GM19438 (cell line): ENCODE measurements around the gene MOK.

Experiments used
- ATAC-seq: cut with Tn5 transposase; IDR thresholded peaks from one replicate; pipeline ENCODE4 v1.9.1; 2021; ENCODE audit warnings: low read depth; ENCODE audit not compliant: unreplicated experiment

The MOK gene

DNA sequence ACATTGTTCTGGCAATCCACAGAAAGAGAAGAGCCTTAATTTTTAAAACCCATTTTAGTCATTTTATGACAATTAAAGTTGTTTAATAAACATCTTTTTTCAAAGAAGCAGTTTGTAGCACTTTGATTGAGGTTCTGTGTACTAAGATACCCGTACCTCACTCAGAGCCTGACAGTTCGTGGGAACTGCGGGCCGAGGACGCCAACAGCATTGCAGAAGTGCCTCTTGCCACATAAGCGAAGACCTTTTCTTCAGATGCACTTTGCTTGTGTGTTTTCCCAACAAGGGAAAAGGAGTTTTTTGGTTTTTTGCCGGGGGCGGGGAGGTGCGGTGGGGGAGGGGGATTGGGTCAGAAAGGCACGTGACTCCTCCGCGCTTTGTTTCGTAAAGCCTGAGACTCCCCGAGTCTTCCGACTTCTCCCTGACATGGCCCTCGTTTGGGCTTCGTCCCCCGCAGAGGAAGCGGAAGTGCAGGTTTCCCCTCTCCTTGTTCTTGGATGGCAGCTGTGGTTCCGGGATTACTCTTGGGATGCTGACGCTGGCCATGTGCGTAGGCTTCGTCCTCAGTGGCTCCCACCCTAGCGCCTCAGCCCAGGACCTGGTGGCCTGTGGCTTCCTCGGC is 94.4 kb downstream of the MOK start:
- ATAC-seq: no peak

DNA sequence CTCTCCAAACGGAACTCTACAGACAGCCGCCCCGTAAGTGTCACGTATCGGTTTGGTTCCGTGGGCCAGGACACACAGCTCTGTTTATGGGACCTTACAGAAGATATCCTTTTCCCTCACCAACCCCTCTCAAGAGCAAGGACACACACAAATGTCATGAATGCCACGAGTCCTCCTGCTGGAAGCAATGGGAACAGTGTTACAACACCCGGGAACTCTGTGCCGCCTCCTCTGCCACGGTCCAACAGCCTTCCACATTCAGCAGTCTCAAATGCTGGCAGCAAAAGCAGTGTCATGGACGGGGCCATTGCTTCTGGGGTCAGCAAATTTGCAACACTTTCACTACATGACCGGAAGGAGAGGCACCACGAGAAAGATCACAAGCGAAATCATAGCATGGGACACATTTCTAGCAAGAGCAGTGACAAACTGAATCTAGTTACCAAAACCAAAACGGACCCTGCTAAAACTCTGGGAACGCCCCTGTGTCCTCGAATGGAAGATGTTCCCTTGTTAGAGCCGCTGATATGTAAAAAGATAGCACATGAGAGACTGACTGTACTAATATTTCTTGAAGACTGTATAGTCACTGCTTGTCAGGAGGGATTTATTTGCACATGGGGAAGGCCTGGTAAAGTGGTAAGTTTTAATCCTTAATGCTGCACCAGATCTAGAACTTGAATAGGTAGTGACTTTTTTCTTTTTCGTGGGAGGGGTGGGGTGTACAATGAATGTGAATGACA is 95.6 kb downstream of the MOK start:
- ATAC-seq: no peak

DNA sequence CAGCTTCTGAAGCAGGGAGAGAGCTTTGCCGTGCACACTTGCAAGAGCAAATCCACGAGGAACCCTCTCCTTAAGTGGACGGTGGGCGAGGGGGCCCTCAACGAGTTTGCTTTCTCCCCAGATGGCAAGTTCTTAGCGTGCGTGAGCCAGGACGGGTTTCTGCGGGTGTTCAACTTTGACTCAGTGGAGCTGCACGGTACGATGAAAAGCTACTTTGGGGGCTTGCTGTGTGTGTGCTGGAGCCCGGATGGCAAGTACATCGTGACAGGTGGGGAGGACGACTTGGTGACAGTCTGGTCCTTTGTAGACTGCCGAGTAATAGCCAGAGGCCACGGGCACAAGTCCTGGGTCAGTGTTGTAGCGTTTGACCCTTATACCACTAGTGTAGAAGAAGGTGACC is 96.2 kb downstream of the MOK start:
- ATAC-seq: no peak

DNA sequence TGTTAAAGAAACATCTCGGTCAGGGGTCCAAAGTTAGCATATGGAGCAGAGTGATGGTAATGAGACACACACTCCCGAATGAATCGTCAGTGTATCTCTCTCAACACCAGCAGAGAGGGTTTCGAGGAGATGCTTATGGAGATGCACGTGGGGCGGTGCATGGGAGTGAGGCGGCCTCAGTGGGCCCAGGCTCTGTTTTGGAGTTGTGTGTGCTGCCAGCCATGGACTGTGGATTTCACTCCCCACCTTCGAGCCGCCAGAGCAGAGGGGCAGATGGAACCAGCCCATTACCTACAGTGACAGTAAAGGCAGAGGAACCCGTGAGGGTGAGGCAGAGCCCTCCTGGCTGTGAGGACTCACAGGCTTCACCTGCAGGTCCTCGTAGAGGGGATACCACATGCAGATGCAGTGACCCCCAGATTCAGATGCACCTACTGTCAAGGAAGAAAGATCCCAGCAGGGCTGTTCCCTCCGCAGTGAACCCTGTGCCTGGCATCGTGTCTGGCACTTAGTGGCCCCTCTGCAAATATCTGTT is 97.1 kb downstream of the MOK start:
- no peak for ATAC-seq

DNA sequence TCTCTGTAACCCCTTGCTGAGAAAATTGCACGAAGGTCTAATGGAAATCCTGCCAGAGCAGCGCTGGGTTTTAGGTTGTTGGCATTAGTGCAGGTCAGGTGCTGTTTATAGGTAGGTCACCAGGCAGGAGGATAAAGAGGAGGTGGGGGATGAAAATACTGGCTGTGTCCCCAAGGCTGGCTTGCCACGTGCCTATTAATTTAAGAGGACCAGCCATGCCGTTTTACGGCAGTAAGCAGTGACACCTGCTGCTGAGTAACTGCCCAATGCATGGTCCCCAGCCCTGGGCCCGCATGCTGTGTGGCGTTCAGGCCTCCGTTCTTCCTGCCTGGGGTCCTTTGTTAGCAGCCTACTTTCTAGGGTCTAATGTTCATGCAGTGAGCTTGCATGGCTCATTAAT is 98.0 kb downstream of the MOK start:
- ATAC-seq: no peak

DNA sequence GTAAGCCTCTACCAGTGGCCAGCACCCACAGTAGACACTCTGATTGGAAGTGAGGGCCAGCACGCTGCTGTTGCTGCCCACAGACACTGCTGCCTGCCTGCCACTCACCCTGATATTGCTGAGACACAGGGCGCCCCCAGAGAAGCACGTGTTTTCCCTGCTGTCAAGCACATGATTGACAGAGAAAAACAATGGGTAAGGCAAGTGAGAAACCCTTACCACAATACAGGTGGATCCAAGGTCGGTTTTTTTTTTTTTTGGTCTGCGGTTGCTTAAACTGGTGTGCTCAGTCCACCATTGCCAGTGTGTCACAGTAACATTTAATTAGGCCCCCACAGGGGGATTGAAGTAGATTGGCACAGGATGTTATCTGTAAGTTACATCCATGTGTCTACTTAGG is 99.4 kb downstream of the MOK start:
- no peak for ATAC-seq

DNA sequence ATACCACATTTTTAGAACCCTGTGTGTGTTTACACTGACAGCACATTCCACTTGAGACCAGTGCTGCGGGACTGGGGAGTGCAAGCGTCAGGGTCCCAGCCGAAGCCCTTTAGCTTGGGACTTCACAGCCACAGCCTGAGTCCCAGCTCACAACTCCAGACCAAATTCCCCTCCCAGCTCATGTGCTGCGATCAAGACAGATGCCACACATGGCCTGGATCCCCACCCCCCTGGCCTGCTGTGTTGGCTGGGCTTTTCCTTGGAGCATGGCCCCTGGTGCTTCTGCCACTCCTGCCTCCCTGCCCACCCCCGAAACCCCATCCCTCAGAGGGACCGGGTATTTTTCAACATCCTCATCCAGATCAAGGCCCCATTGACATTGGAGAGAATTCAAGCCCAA is 101.6 kb downstream of the MOK start:
- ATAC-seq: no peak

DNA sequence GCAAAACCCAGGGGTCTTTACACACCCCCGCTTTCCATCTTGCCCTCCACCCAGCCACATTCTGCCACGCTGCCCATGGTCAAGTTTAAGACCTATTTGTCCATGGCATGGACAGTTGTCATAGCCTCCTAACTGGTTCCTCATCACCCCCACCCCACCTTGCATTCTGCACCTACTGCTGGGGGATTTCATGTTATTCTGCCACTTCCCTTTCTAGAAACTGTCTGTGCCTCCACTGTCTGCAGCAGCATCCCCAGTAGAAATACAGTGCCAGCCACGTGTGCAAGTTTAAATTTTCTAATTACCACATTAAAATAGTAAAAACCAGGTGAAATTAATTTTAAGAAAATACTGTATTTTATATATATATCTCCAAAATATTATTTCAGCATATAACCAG is 102.0 kb downstream of the MOK start:
- ATAC-seq: no peak

DNA sequence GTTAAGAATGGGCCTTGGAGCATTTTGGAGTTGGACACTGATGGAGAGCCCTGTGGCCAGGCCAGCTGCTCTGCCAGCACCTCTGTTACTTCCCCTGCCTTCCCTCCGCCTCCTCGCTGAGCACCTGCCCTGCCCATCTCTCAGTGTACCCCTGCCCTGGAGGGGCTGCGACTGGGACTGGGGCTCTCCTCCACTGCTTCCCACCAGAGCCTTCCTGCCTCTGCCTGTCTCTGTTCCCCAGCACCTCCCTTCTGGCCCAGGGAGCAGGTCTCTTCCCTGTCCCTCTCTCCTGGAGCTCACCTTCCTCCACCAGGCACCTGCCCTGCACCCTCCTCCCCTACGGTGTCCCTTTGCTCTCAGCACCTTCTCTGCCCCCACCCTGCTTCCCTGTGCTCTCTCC is 103.2 kb downstream of the MOK start:
- ATAC-seq: no peak

DNA sequence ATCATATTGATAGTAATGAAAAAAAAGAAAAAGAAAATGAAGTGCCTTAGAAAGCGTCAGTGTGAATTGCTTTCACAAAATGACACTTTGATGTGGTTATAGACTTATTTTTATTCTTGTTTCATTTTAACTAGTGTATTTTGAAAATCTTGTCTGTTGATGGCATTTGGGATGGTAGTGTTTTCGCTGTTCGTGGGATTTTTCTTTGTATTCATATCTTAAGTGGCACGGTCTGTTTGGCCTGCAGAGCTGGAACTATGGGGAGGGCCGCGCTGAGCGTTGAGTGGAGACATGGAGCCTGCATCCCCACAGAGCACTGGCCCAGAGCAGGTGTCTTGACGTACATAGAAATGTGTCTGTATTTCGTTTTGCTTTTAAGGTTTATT is 103.6 kb downstream of the MOK start:
- ATAC-seq: no peak

DNA sequence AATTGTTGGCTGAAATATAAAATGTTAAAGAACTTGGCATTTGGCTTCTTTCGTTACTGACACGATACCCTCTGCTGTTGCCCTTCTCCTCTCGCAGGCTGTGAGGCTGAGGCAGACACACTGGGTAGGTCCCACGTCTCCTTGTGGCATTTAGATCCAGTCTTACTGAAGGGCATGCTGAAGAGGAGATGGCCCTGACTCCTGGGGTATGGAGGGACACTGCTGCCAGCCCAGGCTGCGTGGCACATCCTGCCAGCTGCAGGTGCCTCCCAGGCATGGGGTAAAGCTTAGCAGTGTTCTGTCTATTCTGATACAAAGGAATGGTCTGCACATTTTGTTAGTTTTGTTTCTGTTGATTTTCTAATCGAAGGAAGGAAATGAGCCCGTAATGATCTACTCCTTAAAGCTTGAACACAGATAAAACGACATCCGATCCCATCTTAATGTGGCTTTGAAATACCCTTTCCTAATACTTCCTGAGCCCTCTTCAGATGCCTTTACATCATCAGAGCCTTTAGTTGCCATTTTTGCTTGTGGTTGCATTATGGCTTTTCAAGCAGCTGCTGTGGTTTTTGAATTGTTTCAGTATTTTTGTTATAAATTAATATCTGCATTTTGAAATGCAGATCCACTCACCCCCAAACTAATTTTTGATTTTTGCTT is 104.1 kb downstream of the MOK start:
- ATAC-seq: no peak

DNA sequence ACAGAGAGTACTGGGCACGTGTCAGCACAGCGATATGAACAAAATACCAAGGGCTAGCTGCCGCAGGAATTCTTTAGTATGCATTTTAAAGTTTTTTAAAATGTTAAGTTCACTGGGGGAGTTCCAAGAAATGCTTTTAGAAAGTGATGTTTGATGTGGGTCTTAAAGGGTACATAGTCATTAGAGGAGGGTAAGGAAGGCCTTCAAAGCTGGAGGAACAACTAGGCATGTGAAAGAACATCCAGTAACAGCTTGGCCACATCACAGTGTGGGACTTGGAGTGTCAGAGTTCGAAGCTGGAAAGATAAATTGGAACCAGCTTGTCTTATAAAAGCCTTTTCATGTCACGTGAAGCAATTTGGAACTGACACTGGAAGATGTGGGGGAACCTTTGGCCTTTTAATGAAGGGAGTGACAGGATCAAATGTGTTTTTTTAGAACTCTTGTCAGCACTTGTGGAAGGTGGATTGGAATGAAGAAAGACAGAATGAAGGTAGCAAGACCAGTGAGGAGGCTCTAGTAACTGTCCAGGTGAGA is 107.6 kb downstream of the MOK start:
- ATAC-seq: no peak

DNA sequence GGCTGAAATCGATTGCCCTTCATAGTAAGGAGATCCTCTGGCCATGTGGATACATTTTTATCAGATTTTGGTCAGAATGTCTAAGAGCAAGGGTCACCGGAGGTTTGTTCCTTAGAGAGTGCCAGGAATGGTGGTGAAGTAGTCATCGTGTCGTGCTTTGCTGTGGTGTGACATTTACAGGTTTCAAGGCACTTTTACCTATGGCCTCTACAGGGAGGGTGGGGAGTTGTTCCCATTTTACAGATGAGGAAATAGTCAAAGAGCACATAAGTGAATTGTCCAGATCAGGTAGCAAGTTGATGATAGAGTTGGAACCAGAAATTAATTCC is 108.1 kb downstream of the MOK start:
- no peak for ATAC-seq

DNA sequence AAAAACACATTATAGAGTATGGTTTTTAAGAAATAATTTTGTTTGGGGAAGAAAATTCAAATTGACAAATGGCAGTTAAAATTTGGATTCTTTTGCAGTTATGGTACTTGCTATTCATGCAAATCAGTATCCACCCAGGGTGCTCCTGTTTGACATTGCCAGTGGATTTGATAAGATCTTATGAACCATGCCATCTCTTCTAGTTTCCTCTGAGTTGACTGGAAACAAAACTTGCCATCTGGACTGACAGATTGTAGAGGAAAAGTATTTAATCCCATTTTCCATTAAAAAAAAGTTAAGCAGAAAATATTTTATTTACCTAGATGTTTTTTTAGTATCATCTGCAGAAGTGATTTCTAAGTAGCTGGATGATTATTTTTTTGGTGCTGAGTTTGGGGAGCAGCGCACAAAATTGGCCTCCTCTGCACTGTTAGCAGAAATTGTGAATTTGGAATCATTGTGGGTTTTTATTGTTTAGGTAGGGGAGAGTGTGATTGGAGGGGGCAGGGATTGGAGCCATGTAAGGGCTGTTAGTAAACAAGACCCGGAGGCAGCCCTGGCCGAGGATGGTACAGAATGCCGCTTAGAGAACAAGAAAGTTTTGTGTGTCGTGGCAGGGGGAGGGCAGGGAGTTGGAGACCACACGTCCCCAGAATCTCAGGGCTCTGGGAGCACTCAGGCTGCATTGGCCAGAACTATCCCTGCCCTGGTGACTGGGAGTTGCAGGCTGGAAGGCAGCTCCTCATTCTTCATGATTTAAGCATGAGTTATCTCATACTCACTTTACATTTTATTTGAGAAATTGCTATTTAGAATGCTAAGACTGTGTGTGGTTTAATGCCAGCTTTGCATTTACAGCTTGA is 108.7 kb downstream of the MOK start:
- ATAC-seq: no peak

DNA sequence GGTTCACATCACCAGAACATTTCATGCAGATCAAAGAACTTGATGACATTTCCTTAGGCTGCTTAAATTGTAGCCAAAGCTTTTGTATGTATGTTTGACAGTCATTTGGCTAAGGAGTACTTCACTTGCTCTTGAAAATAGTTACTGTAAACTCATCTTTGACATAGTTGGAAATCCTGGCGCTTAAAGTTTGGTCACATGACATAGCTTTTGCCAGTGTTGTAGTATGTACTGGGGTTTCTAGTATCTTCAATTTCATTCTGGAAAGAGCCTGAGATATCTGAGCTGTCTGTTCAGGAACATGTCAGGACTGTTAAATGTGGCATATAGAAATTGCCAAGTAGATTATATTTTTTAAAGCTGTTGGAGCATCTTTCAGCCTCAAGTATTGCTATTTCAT is 109.5 kb downstream of the MOK start:
- no peak for ATAC-seq

DNA sequence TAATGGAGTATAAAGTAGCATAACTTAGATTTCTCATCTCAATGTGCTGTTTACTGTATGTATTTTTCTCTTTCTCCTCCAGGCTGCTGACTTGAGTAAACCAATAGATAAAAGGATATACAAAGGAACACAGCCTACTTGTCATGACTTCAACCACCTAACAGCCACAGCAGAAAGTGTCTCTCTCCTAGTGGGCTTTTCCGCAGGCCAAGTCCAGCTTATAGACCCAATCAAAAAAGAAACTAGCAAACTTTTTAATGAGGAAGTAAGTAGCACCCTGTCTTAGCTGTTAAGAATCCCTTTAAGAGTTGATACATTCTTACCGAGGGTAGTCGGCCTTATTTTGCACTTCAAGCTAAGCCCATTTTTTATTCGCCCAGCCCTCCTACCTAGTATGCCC is 110.1 kb downstream of the MOK start:
- no peak for ATAC-seq

DNA sequence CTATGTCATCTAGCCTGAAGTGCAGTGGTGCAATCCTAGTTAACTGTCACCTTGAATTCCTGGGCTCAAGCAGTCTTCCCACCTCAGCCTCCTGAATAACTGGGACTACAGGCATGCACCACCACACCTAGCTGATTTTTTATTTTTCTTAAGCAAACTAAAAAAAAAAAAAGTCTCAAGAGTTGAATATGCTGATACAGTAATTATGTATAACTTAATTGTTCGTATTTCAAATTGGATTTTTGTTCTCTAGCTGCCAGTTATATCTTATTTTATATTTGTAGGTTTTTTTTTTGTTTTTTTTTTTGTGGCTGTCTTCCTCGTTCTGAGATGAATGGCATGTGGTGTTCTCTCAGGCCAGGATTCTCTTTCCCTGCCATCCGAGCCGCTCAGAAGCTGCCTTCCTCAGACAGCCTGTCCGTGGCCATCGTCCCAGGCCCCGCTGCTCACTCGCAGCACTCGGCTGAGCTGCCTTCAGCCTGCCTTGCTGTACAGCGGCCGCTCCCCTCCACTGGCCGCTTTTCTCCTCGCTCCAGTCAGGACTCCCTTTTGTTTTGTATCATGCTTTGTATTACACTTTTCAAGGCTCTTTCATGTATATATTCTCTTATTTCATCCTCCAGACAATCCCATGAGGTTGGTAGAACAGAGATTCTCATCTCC is 112.0 kb downstream of the MOK start:
- ATAC-seq: no peak

DNA sequence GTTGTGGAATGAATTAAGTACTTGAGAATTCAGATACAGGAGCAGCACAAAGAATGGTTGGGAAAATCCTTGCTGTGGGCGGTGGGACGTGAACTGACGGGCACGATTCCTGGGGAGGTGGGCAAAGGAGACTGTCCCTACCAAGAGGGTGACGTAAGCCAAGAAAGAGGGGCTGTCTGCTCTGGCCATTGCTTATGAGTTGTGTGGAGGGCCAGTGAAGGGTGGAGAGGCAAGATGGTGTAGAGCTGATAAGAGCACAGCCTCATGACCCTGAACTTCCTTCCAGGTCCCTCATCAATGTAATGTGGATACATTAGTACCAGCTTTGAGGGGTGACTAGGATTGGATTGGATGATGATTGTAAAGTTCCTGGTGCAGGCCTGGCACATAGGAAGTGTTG is 115.1 kb downstream of the MOK start:
- ATAC-seq: no peak

DNA sequence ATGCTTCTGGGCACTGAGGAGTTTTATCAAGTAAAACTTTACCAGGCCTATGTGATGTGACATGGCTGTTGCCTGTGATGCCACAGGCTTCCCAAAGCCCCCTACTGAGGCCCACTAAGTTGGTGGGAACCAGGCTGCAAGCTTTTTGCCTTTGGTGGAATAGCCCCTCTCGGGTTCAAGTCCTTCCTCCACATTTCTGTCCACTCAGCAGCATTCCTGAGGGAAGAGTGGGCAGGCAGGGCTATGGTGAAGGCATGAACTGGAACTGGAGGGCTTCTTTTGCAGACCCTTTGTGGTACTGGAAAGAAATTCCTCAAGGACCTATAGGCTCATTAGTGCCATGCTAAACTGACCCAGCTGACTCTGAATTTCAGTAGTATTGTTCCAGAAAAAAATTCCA is 116.8 kb downstream of the MOK start:
- no peak for ATAC-seq

DNA sequence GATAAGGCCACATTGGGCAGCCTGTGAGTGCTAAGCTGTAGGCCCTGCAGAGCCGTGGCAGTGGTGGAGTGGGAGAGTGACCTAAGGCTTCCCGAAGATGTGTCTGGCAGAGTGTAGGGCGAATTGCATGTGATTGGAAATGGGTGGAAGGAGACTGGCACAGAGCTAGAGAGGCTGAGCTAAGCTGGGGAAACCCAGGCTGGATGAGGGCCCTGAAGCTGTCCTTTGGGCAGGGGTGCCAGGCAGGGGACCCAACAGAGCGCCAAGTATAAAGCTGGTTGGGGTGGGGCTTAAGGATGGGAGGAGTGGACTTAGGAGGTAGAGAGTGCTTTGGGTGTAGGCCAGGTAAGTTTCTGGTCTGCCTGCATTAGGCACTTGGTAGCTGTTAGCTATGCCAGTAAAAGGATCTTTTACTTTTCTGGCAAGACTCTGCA is 117.4 kb downstream of the MOK start:
- no peak for ATAC-seq
